Karpas-422 (cell line): Measurements from ENCODE around the gene CNR2. TPM values are rescaled to one million over a fixed set of nuclear protein-coding genes. Genes with fewer than 3 reads are reported as not detected.

Experiments
- DNase-seq: peaks from one replicate; pipeline ENCODE4 v3.0.0-alpha.2; 2015
- H2AFZ ChIP-seq: fragments of 200-600 bp; sonication (generic); 2 replicates; pipeline ENCODE4 v1.6.1; 2014; ENCODE audit warnings: antibody characterized with exemption, low read length, mixed read lengths
- H3K27ac ChIP-seq: fragments of 200-600 bp; sonication (generic); 2 replicates; pipeline ENCODE4 v1.5.1; 2014; ENCODE audit warnings: mild to moderate bottlenecking, low read length, moderate library complexity
- H3K27me3 ChIP-seq: fragments of 200-600 bp; sonication (generic); 2 replicates; pipeline ENCODE4 v1.6.1; 2014; ENCODE audit warnings: low read length, mixed read lengths
- H3K36me3 ChIP-seq: fragments of 200-600 bp; sonication (generic); 2 replicates; pipeline ENCODE4 v1.6.1; 2014; ENCODE audit warnings: low read length, mixed read lengths; ENCODE audit not compliant: insufficient read depth
- H3K4me1 ChIP-seq: fragments of 200-600 bp; sonication (generic); 2 replicates; pipeline ENCODE4 v1.6.1; 2014; ENCODE audit warnings: mild to moderate bottlenecking, low read length, mixed read lengths
- H3K4me2 ChIP-seq: fragments of 200-600 bp; sonication (generic); 2 replicates; pipeline ENCODE4 v1.6.1; 2014; ENCODE audit warnings: low read length, low read depth, mild to moderate bottlenecking; ENCODE audit not compliant: poor library complexity, severe bottlenecking
- H3K4me3 ChIP-seq: fragments of 200-600 bp; sonication (generic); 2 replicates; pipeline ENCODE4 v1.5.1; 2014; ENCODE audit warnings: mild to moderate bottlenecking, antibody characterized with exemption, low read length, mixed read lengths
- H3K79me2 ChIP-seq: fragments of 200-600 bp; sonication (generic); 2 replicates; pipeline ENCODE4 v1.6.1; 2014; ENCODE audit warnings: mild to moderate bottlenecking, low read length, mixed read lengths
- H3K9ac ChIP-seq: fragments of 200-600 bp; sonication (generic); 2 replicates; pipeline ENCODE4 v1.6.0; 2014; ENCODE audit warnings: low read length
- H3K9me2 ChIP-seq: fragments of 200-600 bp; sonication (generic), shearing (Covaris generic); replicated peaks from 2 replicates; pipeline ENCODE4 v1.6.0; 2014; ENCODE audit warnings: mild to moderate bottlenecking, low read length, moderate library complexity; ENCODE audit not compliant: insufficient read depth
- H3K9me3 ChIP-seq: fragments of 300-700, 200-600 bp; sonication (generic); 2 replicates; pipeline ENCODE4 v1.6.1; 2014; ENCODE audit warnings: low read length, mixed read lengths
- H4K20me1 ChIP-seq: fragments of 200-600 bp; sonication (generic); 2 replicates; pipeline ENCODE4 v1.6.1; 2014; ENCODE audit warnings: mild to moderate bottlenecking, antibody characterized with exemption, low read length, low read depth; ENCODE audit not compliant: insufficient read depth
- total RNA-seq: library from RNA; depleted of rRNA; stranded (reverse); fragments of >200 nt; shearing (Covaris generic); gene quantifications from 2 replicates; pipeline ENCODE4 v1.2.3, GENCODE V29; 2014; ENCODE audit warnings: low replicate concordance

Gene CNR2
- total RNA-seq, 1 experiment from 2014 or later: 18.9 TPM

DNA sequence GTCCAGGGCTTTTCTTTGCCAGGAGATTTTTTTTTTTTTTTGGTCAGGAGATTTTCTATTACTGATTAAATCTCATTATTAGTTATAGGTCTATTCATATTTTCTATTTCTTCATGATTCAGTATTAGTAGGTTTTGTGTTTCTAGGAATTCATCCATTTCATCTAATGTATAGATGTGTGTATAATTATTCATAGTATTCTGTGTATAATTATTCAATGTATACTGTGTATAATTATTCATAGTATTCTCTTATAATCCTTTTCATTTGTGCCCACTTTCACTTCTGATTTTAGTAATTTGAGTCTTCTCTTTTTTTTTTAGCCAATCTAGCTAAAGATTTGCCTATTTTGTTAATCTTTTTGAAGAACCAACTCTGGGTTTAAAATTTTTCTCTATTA, 34.2 kb upstream of the CNR2 start:
- H3K9ac ChIP-seq: no peak overlapping the region
- H3K9me3 ChIP-seq: peaks cover 9% of the 10 kb centered on the region
- no peaks in the 10 kb centered on the region for H3K9me2 ChIP-seq
- H3K36me3 ChIP-seq: no peaks in the 10 kb centered on the region
- no peak overlapping the region for H3K4me2 ChIP-seq
- DNase-seq: peak; percentile 53
- no peaks in the 10 kb centered on the region for H3K79me2 ChIP-seq
- peak overlapping the region; percentile 32; the same call in 1 of the 2 replicates for H3K27ac ChIP-seq
- no peaks in the 10 kb centered on the region for H3K27me3 ChIP-seq
- no peaks in the 10 kb centered on the region for H4K20me1 ChIP-seq
- H2AFZ ChIP-seq: no peak overlapping the region
- H3K4me1 ChIP-seq: peaks cover 38% of the 10 kb centered on the region
- H3K4me3 ChIP-seq: no peak overlapping the region

DNA sequence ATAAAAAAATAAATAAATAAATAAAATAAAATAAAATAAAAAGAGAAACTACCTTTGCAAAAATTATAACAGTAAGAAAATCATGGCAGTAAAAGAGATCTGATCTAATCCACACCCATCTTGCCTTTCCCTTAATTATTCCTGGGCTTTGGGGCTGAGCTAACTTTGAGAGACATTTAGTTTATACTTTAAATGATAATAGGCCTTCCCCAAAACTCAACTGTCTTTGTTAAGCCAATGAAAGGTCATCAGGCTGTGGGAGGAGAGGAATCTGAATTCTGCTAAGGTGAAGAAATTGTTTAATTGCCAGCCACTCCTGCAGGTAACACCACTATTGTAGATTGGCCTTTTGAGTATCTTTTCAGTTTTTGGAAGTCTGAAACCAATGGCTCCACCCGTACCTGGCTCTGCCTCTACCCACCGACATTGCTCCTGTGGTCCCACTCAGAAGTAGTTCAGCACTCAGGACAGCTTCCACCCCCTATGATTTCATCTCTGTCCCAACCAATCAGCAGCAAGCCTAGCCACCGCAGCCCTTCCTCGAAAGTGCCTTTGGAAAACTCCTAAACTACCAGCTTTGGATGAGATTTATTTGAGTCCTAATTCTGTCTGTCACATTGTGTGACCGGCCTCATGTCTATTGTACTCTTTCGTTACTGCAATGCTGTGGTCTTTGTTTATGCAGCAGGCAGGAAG, 23.5 kb upstream of the CNR2 start:
- H3K4me3 ChIP-seq: no peak overlapping the region
- H2AFZ ChIP-seq: no peak overlapping the region
- no peak overlapping the region for H3K27ac ChIP-seq
- H3K79me2 ChIP-seq: no peaks in the 10 kb centered on the region
- H3K36me3 ChIP-seq: no peaks in the 10 kb centered on the region
- H3K9me3 ChIP-seq: no peaks in the 10 kb centered on the region
- no peaks in the 10 kb centered on the region for H4K20me1 ChIP-seq
- H3K27me3 ChIP-seq: no peaks in the 10 kb centered on the region
- DNase-seq: no peak
- no peak overlapping the region for H3K9ac ChIP-seq
- peaks cover 24% of the 10 kb centered on the region for H3K4me1 ChIP-seq
- H3K4me2 ChIP-seq: no peak overlapping the region
- no peaks in the 10 kb centered on the region for H3K9me2 ChIP-seq

DNA sequence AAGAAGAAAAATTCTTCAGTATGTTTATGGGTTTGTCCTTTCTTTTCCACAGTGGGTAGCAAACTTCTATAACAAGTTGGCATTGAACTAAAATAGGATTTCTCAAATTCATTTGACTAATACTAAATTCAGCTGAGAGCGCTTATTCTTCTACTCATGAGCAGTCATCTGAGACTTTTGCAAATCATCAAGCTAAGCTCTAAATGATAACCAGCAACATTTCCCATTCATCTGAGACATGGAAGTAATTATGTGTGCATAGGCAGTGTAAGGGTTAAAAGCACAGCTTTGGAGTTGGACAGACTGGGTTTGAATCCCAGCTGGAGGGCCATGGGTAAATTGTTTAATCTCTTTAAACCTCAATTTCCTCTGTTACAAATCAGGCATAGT, 18.3 kb upstream of the CNR2 start:
- no peaks in the 10 kb centered on the region for H3K36me3 ChIP-seq
- no peak overlapping the region for H2AFZ ChIP-seq
- H3K27ac ChIP-seq: peak overlapping the region; percentile 68
- H3K4me1 ChIP-seq: peaks cover 34% of the 10 kb centered on the region
- no peak overlapping the region for H3K9ac ChIP-seq
- H3K79me2 ChIP-seq: no peaks in the 10 kb centered on the region
- peak; percentile 83 for DNase-seq
- no peaks in the 10 kb centered on the region for H4K20me1 ChIP-seq
- H3K27me3 ChIP-seq: no peaks in the 10 kb centered on the region
- peak overlapping the region; percentile 53 for H3K4me3 ChIP-seq
- H3K9me2 ChIP-seq: no peaks in the 10 kb centered on the region
- H3K9me3 ChIP-seq: no peaks in the 10 kb centered on the region
- H3K4me2 ChIP-seq: peak overlapping the region; percentile 66

DNA sequence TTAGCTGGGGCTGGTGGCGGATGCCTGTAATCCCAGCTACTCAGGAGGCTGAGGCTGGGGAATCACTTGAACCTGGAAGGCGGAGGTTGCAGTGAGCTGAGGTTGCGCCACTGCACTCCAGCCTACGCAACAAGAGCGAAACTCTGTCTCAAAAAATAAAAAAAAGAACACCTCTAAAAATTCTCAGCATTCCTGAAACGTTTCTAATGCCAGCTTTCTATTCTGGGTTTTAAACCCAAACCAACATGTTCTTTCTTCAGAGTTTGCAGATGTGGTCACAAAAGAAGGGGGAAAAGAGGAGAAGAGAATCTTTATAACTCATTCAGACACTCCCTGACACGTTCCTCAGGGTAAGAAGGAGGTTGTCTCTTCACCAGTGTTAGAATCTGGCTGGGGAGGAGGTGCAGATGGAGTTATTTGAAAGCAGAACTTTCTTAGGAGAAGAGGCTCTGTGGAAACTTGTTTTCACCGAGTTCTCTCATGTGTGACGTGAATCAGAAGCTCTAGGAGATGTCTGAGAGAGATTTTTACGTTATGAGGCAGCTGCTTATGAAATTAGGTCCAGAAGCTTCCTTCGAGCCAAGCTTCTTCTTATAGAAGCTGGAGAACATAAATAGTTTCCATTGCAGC, 17.8 kb upstream of the CNR2 start:
- Histone ChIP-seq H3K79me2 (no peaks in the 10 kb centered on the region), H3K36me3 (no peaks in the 10 kb centered on the region), H3K4me2 (peak overlapping the region; percentile 66), H3K4me3 (peak overlapping the region; percentile 53), H3K9ac (no peak overlapping the region), H3K9me2 (no peaks in the 10 kb centered on the region), H3K9me3 (no peaks in the 10 kb centered on the region), H3K4me1 (peaks cover 34% of the 10 kb centered on the region), H3K27ac (peak overlapping the region; percentile 68), H2AFZ (no peak overlapping the region), H4K20me1 (no peaks in the 10 kb centered on the region), H3K27me3 (no peaks in the 10 kb centered on the region)
- DNase-seq: peak; percentile 89

DNA sequence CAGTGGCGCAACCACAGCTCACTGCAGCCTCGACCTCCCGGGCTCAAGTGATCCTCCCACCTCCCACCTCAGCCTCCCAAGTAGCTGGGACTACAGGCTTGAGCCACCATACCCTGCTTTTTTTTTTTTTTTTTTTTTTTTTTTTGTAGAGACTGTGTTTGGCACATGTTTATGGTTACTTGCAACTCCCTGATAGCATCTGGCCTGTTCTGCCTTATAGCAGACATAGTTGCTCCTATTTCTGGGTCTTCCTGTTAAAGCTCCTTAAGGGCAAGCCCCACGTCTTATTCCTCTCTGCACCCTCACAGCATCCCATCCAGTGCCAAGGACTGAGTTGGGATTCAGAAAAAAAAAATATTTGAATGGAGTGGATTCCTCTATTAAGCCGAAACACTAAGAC, 17.1 kb upstream of the CNR2 start:
- H3K4me1 ChIP-seq: peaks cover 34% of the 10 kb centered on the region
- H3K4me3 ChIP-seq: peak overlapping the region; percentile 53
- no peaks in the 10 kb centered on the region for H3K9me3 ChIP-seq
- H3K9me2 ChIP-seq: no peaks in the 10 kb centered on the region
- H3K79me2 ChIP-seq: no peaks in the 10 kb centered on the region
- peak overlapping the region; percentile 66 for H3K4me2 ChIP-seq
- no peaks in the 10 kb centered on the region for H3K36me3 ChIP-seq
- DNase-seq: no peak
- H3K27me3 ChIP-seq: no peaks in the 10 kb centered on the region
- no peak overlapping the region for H2AFZ ChIP-seq
- H4K20me1 ChIP-seq: no peaks in the 10 kb centered on the region
- H3K9ac ChIP-seq: no peak overlapping the region
- no peak overlapping the region for H3K27ac ChIP-seq

DNA sequence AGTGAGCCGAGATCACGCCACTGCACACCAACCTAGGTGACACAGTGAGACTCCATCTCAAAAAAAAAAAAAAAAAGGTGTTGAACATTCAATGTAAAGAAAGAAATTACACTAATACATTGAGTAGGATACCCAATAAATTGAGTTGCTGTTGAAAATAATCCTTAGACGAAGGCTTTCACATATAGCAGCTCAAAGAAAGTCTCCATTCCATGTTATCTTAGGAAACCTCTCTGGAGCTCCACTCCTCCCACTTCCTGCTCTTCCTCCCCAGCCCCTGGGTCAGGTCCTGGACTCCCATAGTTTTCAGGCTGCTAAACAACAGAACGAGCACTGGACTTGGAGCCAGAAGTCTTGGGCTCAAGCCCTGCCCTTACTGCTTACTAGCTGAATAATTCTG, 15.6 kb upstream of the CNR2 start:
- H3K4me2 ChIP-seq: no peak overlapping the region
- H3K36me3 ChIP-seq: no peaks in the 10 kb centered on the region
- H3K9me2 ChIP-seq: no peaks in the 10 kb centered on the region
- H3K4me3 ChIP-seq: no peak overlapping the region
- H3K79me2 ChIP-seq: no peaks in the 10 kb centered on the region
- H3K4me1 ChIP-seq: peaks cover 31% of the 10 kb centered on the region
- no peak overlapping the region for H2AFZ ChIP-seq
- H3K9me3 ChIP-seq: no peaks in the 10 kb centered on the region
- no peak overlapping the region for H3K9ac ChIP-seq
- DNase-seq: no peak
- no peak overlapping the region for H3K27ac ChIP-seq
- H4K20me1 ChIP-seq: no peaks in the 10 kb centered on the region
- no peaks in the 10 kb centered on the region for H3K27me3 ChIP-seq

DNA sequence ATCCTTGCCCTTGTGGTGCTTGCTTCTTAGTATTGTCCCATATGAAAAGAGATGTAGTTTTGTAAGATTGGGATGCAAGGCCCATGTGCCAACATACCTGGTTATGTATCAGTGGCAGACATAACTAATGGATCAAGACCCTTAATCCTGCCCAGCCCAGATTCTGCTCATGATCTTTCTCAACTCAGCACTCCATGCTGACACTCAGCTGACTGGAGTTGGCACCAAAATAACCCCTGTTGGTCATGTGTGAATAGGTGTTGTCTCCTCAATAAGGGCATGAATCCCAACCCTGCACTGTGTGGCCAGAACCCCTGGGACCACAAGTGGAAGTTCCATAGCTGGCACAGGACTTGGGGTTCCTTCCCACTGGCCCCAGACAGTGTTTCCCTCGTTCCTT, 13.9 kb upstream of the CNR2 start:
- no peaks in the 10 kb centered on the region for H3K9me2 ChIP-seq
- H3K36me3 ChIP-seq: no peaks in the 10 kb centered on the region
- H3K79me2 ChIP-seq: no peaks in the 10 kb centered on the region
- H3K9ac ChIP-seq: no peak overlapping the region
- H2AFZ ChIP-seq: no peak overlapping the region
- no peak overlapping the region for H3K4me2 ChIP-seq
- peak; percentile 37 for DNase-seq
- H3K4me3 ChIP-seq: no peak overlapping the region
- H3K4me1 ChIP-seq: peaks cover 19% of the 10 kb centered on the region
- H4K20me1 ChIP-seq: no peaks in the 10 kb centered on the region
- H3K27me3 ChIP-seq: no peaks in the 10 kb centered on the region
- H3K27ac ChIP-seq: no peak overlapping the region
- H3K9me3 ChIP-seq: no peaks in the 10 kb centered on the region

DNA sequence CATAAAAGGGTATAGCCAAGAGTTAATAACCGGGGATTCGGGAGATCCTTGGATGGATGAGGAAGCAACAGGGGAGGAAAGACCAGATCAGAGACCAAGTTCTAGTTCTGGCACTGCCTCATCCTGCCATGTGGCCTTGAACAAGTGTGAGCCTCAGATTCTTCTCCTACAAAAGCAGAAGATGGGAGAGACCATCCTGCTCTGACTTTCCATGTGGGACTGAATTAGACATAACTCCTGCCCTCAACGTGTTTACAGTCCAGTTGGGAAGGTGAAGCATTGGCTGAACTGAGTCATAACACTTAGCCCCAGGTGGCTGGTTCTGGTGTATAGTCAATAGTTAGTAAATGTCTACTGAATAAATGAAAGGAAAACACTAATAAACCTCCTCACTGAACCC, 12.1 kb upstream of the CNR2 start:
- peaks cover under 1% of the 10 kb centered on the region for H3K4me1 ChIP-seq

More for the DNA sequence above, 12.1 kb upstream of the CNR2 start:
- Histone ChIP-seq H3K79me2 (no peaks in the 10 kb centered on the region), H2AFZ (no peak overlapping the region), H3K9me3 (no peaks in the 10 kb centered on the region), H3K4me2 (no peak overlapping the region), H3K27ac (no peak overlapping the region), H3K9me2 (no peaks in the 10 kb centered on the region), H3K36me3 (no peaks in the 10 kb centered on the region), H4K20me1 (no peaks in the 10 kb centered on the region), H3K9ac (no peak overlapping the region), H3K27me3 (no peaks in the 10 kb centered on the region), H3K4me3 (no peak overlapping the region)
- DNase-seq: no peak
